Thyroid gland (tissue), 4 donors: Measurements from ENCODE around the gene PDGFA. TPM values are rescaled to one million over a fixed set of nuclear protein-coding genes. Genes with fewer than 3 reads are reported as not detected.
A peak's percentile ranks its signal among the peaks of the same experiment; 100 is the strongest.

Source experiments
- DNase-seq, 2 donors: peaks; one replicate each; pipeline ENCODE4 v3.0.0-alpha.2; 2019
- H3K27ac ChIP-seq, 3 donors: fragments of 200-600 bp; sonication (generic); 1 replicate in 2 of 3; 2 replicates in 1 of 3; pipeline ENCODE4 v1.5.1; 2016 to 2019; ENCODE audit warnings: mild to moderate bottlenecking in 1 of 3, moderate library complexity in 1 of 3
- H3K27me3 ChIP-seq: fragments of 200-600 bp; sonication (generic); one replicate; pipeline ENCODE4 v1.5.1; 2019
- H3K36me3 ChIP-seq, 2 donors: fragments of 200-600 bp; sonication (generic); one replicate each; pipeline ENCODE4 v1.5.1; 2016 to 2019
- H3K4me1 ChIP-seq, 2 donors: fragments of 200-600 bp; sonication (generic); one replicate each; pipeline ENCODE4 v1.5.1; 2017 to 2019
- H3K4me3 ChIP-seq, 3 donors: fragments of 200-600 bp; sonication (generic); replicated peaks in 1 of 3; 1 replicate in 2 of 3; 2 replicates in 1 of 3; pipeline ENCODE4 v1.5.1; 2016; ENCODE audit warnings: mild to moderate bottlenecking in 1 of 3
- H3K9me3 ChIP-seq: fragments of 200-600 bp; sonication (generic); one replicate; pipeline ENCODE4 v1.5.1; 2017
- POLR2A ChIP-seq, 2 donors: fragments of 450-650 bp; IDR thresholded peaks; one replicate each; pipeline ENCODE4 v1.6.1; 2017; ENCODE audit warnings: antibody characterized with exemption in 2 of 2, mild to moderate bottlenecking in 2 of 2, moderate library complexity in 1 of 2
- WGBS, 2 donors: methylation state at CpG; one replicate each; pipeline ENCODE4 v1.1.5; 2017; 5-methylcytosine and 5-hydroxymethylcytosine counted together
- intact Hi-C: fragments of 100-400 bp; cut with DNase I; formaldehyde crosslinking; loops from one replicate; pipeline ENCODE4 v1.15.1; 2023
- total RNA-seq, 4 donors: library from RNA; depleted of rRNA; stranded (reverse); fragments of >200 nt; gene quantifications; one replicate each; pipeline ENCODE4 v1.2.3, GENCODE V29; 2016
- TF ChIP-seq, protein P1 (sequence below), 6 experiments: fragments of 200-600 bp in 3 of 6; fragments of 450-650 bp in 3 of 6; sonication (generic) in 3 of 6; IDR thresholded peaks; one replicate each; pipeline ENCODE4 v1.5.1; 2016 to 2019; ENCODE audit warnings: antibody characterized with exemption in 6 of 6, mild to moderate bottlenecking in 2 of 6, inconsistent platforms in 1 of 6, moderate library complexity in 1 of 6

PDGFA gene
- total RNA-seq, 4 donors from 2014 or later = 6.6 to 20.0 (median 10.8) TPM

- Histone ChIP-seq H3K27me3 (no peaks in the 10 kb centered on the region), H3K36me3 (no peaks in the 10 kb centered on the region), H3K27ac (no peak overlapping the region), H3K9me3 (no peaks in the 10 kb centered on the region), H3K4me1 (peaks cover 32 to 33% of the 10 kb centered on the region in 2 donors), H3K4me3 (no peak overlapping the region)
- TF ChIP-seq POLR2A (IDR thresholded peaks at IDR 0.05) = no peak
- TF ChIP-seq, protein P1, sequence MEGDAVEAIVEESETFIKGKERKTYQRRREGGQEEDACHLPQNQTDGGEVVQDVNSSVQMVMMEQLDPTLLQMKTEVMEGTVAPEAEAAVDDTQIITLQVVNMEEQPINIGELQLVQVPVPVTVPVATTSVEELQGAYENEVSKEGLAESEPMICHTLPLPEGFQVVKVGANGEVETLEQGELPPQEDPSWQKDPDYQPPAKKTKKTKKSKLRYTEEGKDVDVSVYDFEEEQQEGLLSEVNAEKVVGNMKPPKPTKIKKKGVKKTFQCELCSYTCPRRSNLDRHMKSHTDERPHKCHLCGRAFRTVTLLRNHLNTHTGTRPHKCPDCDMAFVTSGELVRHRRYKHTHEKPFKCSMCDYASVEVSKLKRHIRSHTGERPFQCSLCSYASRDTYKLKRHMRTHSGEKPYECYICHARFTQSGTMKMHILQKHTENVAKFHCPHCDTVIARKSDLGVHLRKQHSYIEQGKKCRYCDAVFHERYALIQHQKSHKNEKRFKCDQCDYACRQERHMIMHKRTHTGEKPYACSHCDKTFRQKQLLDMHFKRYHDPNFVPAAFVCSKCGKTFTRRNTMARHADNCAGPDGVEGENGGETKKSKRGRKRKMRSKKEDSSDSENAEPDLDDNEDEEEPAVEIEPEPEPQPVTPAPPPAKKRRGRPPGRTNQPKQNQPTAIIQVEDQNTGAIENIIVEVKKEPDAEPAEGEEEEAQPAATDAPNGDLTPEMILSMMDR (IDR thresholded peaks at IDR 0.05) = no peak
- 83 to 89% methylated on average over 10 of the region's 10 CpGs for WGBS, 2 donors
- intact Hi-C loops = no loop called here
- DNase-seq = no peak
Measured at GRCh38 chr7:515628-516027, 4.0 kb downstream of the PDGFA start.

GRCh38 chr7:514651-515598 is 4.7 kb downstream of the PDGFA start:
- H3K4me1 ChIP-seq = peaks cover 26 to 27% of the 10 kb centered on the region in 2 donors
- H3K9me3 ChIP-seq = no peaks in the 10 kb centered on the region
- peaks cover 0 to 3% of the 10 kb centered on the region in 2 donors for H3K36me3 ChIP-seq
- no peak overlapping the region for H3K4me3 ChIP-seq
- 83 to 88% methylated on average over 25 of the region's 25 CpGs for WGBS, 2 donors
- TF ChIP-seq POLR2A (IDR thresholded peaks at IDR 0.05) = no peak
- TF ChIP-seq, protein P1 (IDR thresholded peaks at IDR 0.05) = no peak
- peak overlapping the region in 1 of 3 donors; percentile 36 for H3K27ac ChIP-seq
- no peak for DNase-seq
- intact Hi-C loops = no loop called here
- no peaks in the 10 kb centered on the region for H3K27me3 ChIP-seq

- Histone ChIP-seq H3K27ac (peak overlapping the region in 1 of 3 donors; percentile 36), H3K36me3 (peaks cover 2 to 3% of the 10 kb centered on the region in 2 donors), H3K9me3 (no peaks in the 10 kb centered on the region), H3K27me3 (no peaks in the 10 kb centered on the region), H3K4me3 (no peak overlapping the region), H3K4me1 (peaks cover 26 to 27% of the 10 kb centered on the region in 2 donors)
- TF ChIP-seq, protein P1 (IDR thresholded peaks at IDR 0.05) = no peak
- TF ChIP-seq POLR2A (IDR thresholded peaks at IDR 0.05) = no peak
- WGBS, 2 donors = 87 to 88% methylated on average over 10 of the region's 10 CpGs
- intact Hi-C loops = no loop called here
- no peak for DNase-seq
Measured at GRCh38 chr7:514242-514641, 5.4 kb downstream of the PDGFA start.

DNA sequence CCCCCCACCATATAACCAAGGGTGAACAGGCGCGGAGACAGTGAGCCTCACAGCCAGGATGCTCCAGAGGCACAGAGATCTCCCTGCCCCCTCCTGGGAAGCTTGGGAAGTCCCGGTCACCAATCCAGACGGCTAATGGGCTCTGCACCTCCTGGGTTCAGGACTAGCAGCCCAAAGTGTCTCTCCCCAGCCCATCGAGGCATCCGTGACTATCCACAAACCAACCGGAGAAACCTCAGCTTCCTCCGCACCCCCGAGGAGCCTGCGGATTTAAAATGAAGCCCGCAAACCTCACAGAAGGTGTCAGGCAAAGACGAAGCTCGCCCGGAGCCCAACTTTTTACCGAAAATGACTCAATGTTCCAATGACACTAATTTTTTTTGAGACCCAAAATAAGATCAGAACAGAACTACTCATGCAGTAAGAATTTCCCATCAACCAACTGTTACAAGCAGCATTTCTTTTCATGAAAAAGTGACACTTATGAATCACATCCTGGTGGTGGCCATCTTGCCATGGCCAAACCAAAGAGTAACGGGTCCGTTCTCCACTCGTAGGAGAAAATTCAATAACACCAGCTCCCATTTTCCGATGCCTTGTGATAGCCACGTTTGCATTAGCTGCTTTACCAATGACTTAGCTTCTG is 6.0 kb downstream of the PDGFA start:
- WGBS, 2 donors = 89 to 92% methylated on average over 16 to 20 of the region's 20 CpGs
- Histone ChIP-seq H3K9me3 (no peaks in the 10 kb centered on the region), H3K4me3 (no peak overlapping the region), H3K4me1 (peaks cover 25 to 26% of the 10 kb centered on the region in 2 donors), H3K27me3 (no peaks in the 10 kb centered on the region), H3K36me3 (peaks cover 2 to 3% of the 10 kb centered on the region in 2 donors), H3K27ac (no peak overlapping the region)
- intact Hi-C loops = no loop called here
- DNase-seq = no peak
- TF ChIP-seq POLR2A (IDR thresholded peaks at IDR 0.05) = no peak
- TF ChIP-seq, protein P1 (IDR thresholded peaks at IDR 0.05) = no peak
